Measurements from ENCODE around the gene KDM6A. TPM values are rescaled to one million over a fixed set of nuclear protein-coding genes. Genes with fewer than 3 reads are reported as not detected.
A peak's percentile ranks its signal among the peaks of the same experiment; 100 is the strongest.

KDM6A gene
- total RNA-seq, 1 experiment from 2014 or later: 45.0 TPM

GRCh38 chrX:45050558-45050957, 177.6 kb downstream of the KDM6A start (continued):
- TF ChIP-seq ARID4B (CRISPR knock-in tag; IDR thresholded peaks at IDR 0.05; ENCODE audit: borderline replicate concordance) (no peak), NFE2L1 (CRISPR knock-in tag; IDR thresholded peaks at IDR 0.05) (no peak), NR3C1 (CRISPR knock-in tag; conservative IDR thresholded peaks at IDR 0.05; ENCODE audit: low read depth) (no peak), AR (CRISPR knock-in tag; IDR thresholded peaks at IDR 0.05) (no peak), ZNF396 (CRISPR knock-in tag; IDR thresholded peaks at IDR 0.05; ENCODE audit: borderline replicate concordance) (no peak), ATF1 (CRISPR knock-in tag; IDR thresholded peaks at IDR 0.05) (no peak), GTF2I (CRISPR knock-in tag; conservative IDR thresholded peaks at IDR 0.05) (no peak), ZNF671 (CRISPR knock-in tag; IDR thresholded peaks at IDR 0.05) (no peak), RORB (CRISPR knock-in tag; IDR thresholded peaks at IDR 0.05) (no peak), ZNF138 (CRISPR knock-in tag; conservative IDR thresholded peaks at IDR 0.05) (no peak), ZNF121 (CRISPR knock-in tag; IDR thresholded peaks at IDR 0.05) (no peak), E2F4 (CRISPR knock-in tag; IDR thresholded peaks at IDR 0.05; ENCODE audit: borderline replicate concordance, low read depth) (no peak), EMX1 (CRISPR knock-in tag; IDR thresholded peaks at IDR 0.05) (no peak)

GRCh38 chrX:45056428-45057145, 183.6 kb downstream of the KDM6A start:
- DNase-seq (ENCODE audit: low spot score): no peak
- ChIA-PET POLR2A (no interaction called here), CTCF (no interaction called here)
- H3K9me3 Mint-ChIP-seq: no peaks in the 10 kb centered on the region
- TF ChIP-seq MXD4 (CRISPR knock-in tag; IDR thresholded peaks at IDR 0.05; ENCODE audit: borderline replicate concordance): no peak
- no peak for TF ChIP-seq SOX15 (CRISPR knock-in tag; IDR thresholded peaks at IDR 0.05)
- no peak for TF ChIP-seq E2F1 (CRISPR knock-in tag; IDR thresholded peaks at IDR 0.05)
- TF ChIP-seq E2F5 (CRISPR knock-in tag; IDR thresholded peaks at IDR 0.05): no peak
- no peak for TF ChIP-seq AFF4 (CRISPR knock-in tag; IDR thresholded peaks at IDR 0.05; ENCODE audit: borderline replicate concordance)
- no peak for TF ChIP-seq ETV6 (CRISPR knock-in tag; IDR thresholded peaks at IDR 0.05)
- no peak for TF ChIP-seq IRF1 (CRISPR knock-in tag; IDR thresholded peaks at IDR 0.05)
- no peaks in the 10 kb centered on the region for H3K27me3 Mint-ChIP-seq (ENCODE audit: low read depth)
- H3K27ac Mint-ChIP-seq: peak overlapping the region; percentile 8; the same call in 1 of the 2 replicates
- peaks cover 18% of the 10 kb centered on the region for H3K36me3 Mint-ChIP-seq
- no peaks in the 10 kb centered on the region for H3K4me1 Mint-ChIP-seq
- no peak overlapping the region for H3K4me3 Mint-ChIP-seq
- no peak for ATAC-seq

All from WTC11 (cell line).